Activated T-cell treated with anti-CD3 and anti-CD28 coated beads, Interleukin-2, amount 50 U/mL, for 72 hours (primary cell): Measurements from ENCODE around the gene MEIOSIN. TPM values are rescaled to one million over a fixed set of nuclear protein-coding genes. Genes with fewer than 3 reads are reported as not detected.

Experiments
- ATAC-seq, 2 donors: fragments of 150-1000 bp; cut with Tn5 transposase; replicated peaks in 1 of 2; 2 replicates each; pipeline ENCODE4 v1.10.0; 2021; ENCODE audit warnings: moderate library complexity in 2 of 2, mild to moderate bottlenecking in 1 of 2
- DNase-seq, 2 donors: peaks; one replicate each; pipeline ENCODE4 v3.0.0; 2021 to 2022; ENCODE audit warnings: mixed read lengths in 1 of 2
- H3K27ac Mint-ChIP-seq: one replicate; pipeline ENCODE4 v1.8.0; 2022; ENCODE audit warnings: mild to moderate bottlenecking, moderate library complexity, mixed read lengths
- H3K27me3 Mint-ChIP-seq: one replicate; pipeline ENCODE4 v1.8.0; 2022; ENCODE audit warnings: low read depth, mixed read lengths
- H3K36me3 Mint-ChIP-seq, 2 donors: one replicate each; pipeline ENCODE4 v1.8.0; 2022; ENCODE audit warnings: mixed read lengths in 2 of 2, mild to moderate bottlenecking in 1 of 2; ENCODE audit not compliant: insufficient read depth in 2 of 2
- H3K4me1 Mint-ChIP-seq: one replicate; pipeline ENCODE4 v1.8.0; 2022; ENCODE audit warnings: low read depth, mixed read lengths
- H3K4me3 Mint-ChIP-seq, 2 donors: one replicate each; pipeline ENCODE4 v1.8.0; 2022; ENCODE audit warnings: mild to moderate bottlenecking in 2 of 2, mixed read lengths in 2 of 2, moderate library complexity in 2 of 2
- H3K9me3 Mint-ChIP-seq, 2 donors: one replicate each; pipeline ENCODE4 v1.8.0; 2022; ENCODE audit warnings: mixed read lengths in 2 of 2
- total RNA-seq, 2 donors: library from RNA; stranded (reverse); gene quantifications; one replicate each; pipeline ENCODE4 v1.2.3, GENCODE V29; 2022

Gene MEIOSIN
- total RNA-seq, 2 donors from 2014 or later: 0.09 to 0.19 TPM

- no peak overlapping the region for H3K4me3 Mint-ChIP-seq
- ATAC-seq (no peak), DNase-seq (no peak)
- H3K27me3 Mint-ChIP-seq: peaks cover 4% of the 10 kb centered on the region
- no peaks in the 10 kb centered on the region for H3K36me3 Mint-ChIP-seq
- H3K4me1 Mint-ChIP-seq: no peaks in the 10 kb centered on the region
- H3K9me3 Mint-ChIP-seq: no peaks in the 10 kb centered on the region
- H3K27ac Mint-ChIP-seq: no peak overlapping the region
These were observed 30.6 kb downstream of the MEIOSIN start for GRCh38 chr19:45763691-45764294.

GRCh38 chr19:45764475-45764874 lies 31.2 kb downstream of the MEIOSIN start:
- no peak overlapping the region for H3K4me3 Mint-ChIP-seq
- H3K4me1 Mint-ChIP-seq: peaks cover 1% of the 10 kb centered on the region
- H3K9me3 Mint-ChIP-seq: no peaks in the 10 kb centered on the region
- DNase-seq (no peak), ATAC-seq (no peak)
- H3K27ac Mint-ChIP-seq: no peak overlapping the region
- peaks cover 4% of the 10 kb centered on the region for H3K27me3 Mint-ChIP-seq
- no peaks in the 10 kb centered on the region for H3K36me3 Mint-ChIP-seq

- H3K4me1 Mint-ChIP-seq: peaks cover 5% of the 10 kb centered on the region
- no peak overlapping the region for H3K27ac Mint-ChIP-seq
- ATAC-seq (no peak), DNase-seq (no peak)
- H3K4me3 Mint-ChIP-seq: no peak overlapping the region
- H3K27me3 Mint-ChIP-seq: peaks cover 4% of the 10 kb centered on the region
- no peaks in the 10 kb centered on the region for H3K9me3 Mint-ChIP-seq
- H3K36me3 Mint-ChIP-seq: no peaks in the 10 kb centered on the region
These were observed 31.9 kb downstream of the MEIOSIN start for GRCh38 chr19:45764945-45765701.

GRCh38 chr19:45765702-45766295 lies 32.6 kb downstream of the MEIOSIN start:
- peaks cover 5% of the 10 kb centered on the region for H3K4me1 Mint-ChIP-seq
- no peaks in the 10 kb centered on the region for H3K36me3 Mint-ChIP-seq
- ATAC-seq (no peak), DNase-seq (no peak)
- H3K9me3 Mint-ChIP-seq: no peaks in the 10 kb centered on the region
- peak overlapping the region in 1 of 2 donors; percentile 45 for H3K4me3 Mint-ChIP-seq
- H3K27ac Mint-ChIP-seq: no peak overlapping the region
- peaks cover 4% of the 10 kb centered on the region for H3K27me3 Mint-ChIP-seq

- peaks cover 5% of the 10 kb centered on the region for H3K4me1 Mint-ChIP-seq
- H3K9me3 Mint-ChIP-seq: no peaks in the 10 kb centered on the region
- ATAC-seq: no peak
- H3K4me3 Mint-ChIP-seq: no peak overlapping the region
- peaks cover 4% of the 10 kb centered on the region for H3K27me3 Mint-ChIP-seq
- no peaks in the 10 kb centered on the region for H3K36me3 Mint-ChIP-seq
- no peak for DNase-seq
- H3K27ac Mint-ChIP-seq: no peak overlapping the region
These were observed 33.1 kb downstream of the MEIOSIN start for GRCh38 chr19:45766296-45766868.

- DNase-seq (no peak), ATAC-seq (no peak)
- H3K4me1 Mint-ChIP-seq: peaks cover 5% of the 10 kb centered on the region
- peaks cover 4% of the 10 kb centered on the region for H3K27me3 Mint-ChIP-seq
- no peaks in the 10 kb centered on the region for H3K9me3 Mint-ChIP-seq
- H3K4me3 Mint-ChIP-seq: peak overlapping the region; percentile 58 to 75
- H3K27ac Mint-ChIP-seq: no peak overlapping the region
- no peaks in the 10 kb centered on the region for H3K36me3 Mint-ChIP-seq
These were observed 33.7 kb downstream of the MEIOSIN start for GRCh38 chr19:45766869-45767346.

GRCh38 chr19:45767410-45767880 lies 34.2 kb downstream of the MEIOSIN start:
- Mint-ChIP-seq H3K9me3 (no peaks in the 10 kb centered on the region), H3K4me3 (peak overlapping the region; percentile 58 to 75), H3K4me1 (peaks cover 5% of the 10 kb centered on the region), H3K27me3 (peaks cover 4% of the 10 kb centered on the region), H3K27ac (no peak overlapping the region), H3K36me3 (no peaks in the 10 kb centered on the region)
- ATAC-seq (no peak), DNase-seq (no peak)

GRCh38 chr19:45767881-45768654 lies 34.8 kb downstream of the MEIOSIN start:
- no peaks in the 10 kb centered on the region for H3K9me3 Mint-ChIP-seq
- peaks cover 4% of the 10 kb centered on the region for H3K27me3 Mint-ChIP-seq
- peak overlapping the region; percentile 73 to 75 for H3K4me3 Mint-ChIP-seq
- H3K4me1 Mint-ChIP-seq: peaks cover 5% of the 10 kb centered on the region
- H3K27ac Mint-ChIP-seq: no peak overlapping the region
- ATAC-seq: no peak
- H3K36me3 Mint-ChIP-seq: no peaks in the 10 kb centered on the region
- DNase-seq: peak; percentile 44

GRCh38 chr19:45768655-45768983 lies 35.4 kb downstream of the MEIOSIN start:
- Mint-ChIP-seq H3K36me3 (no peaks in the 10 kb centered on the region), H3K27ac (no peak overlapping the region), H3K4me3 (peak overlapping the region; percentile 92 to 96), H3K27me3 (peaks cover 4% of the 10 kb centered on the region), H3K4me1 (peaks cover 5% of the 10 kb centered on the region), H3K9me3 (no peaks in the 10 kb centered on the region)
- peak; percentile 63 for DNase-seq
- ATAC-seq: no peak

- H3K36me3 Mint-ChIP-seq: no peaks in the 10 kb centered on the region
- no peaks in the 10 kb centered on the region for H3K9me3 Mint-ChIP-seq
These were observed 35.9 kb downstream of the MEIOSIN start, which contains the start of gene SIX5 for GRCh38 chr19:45768984-45769782. SIX5 (minus strand) TSS chr19:45769252; CDS start chr19:45768844, 408 bp downstream.

GRCh38 chr19:45769821-45770191 lies 36.6 kb downstream of the MEIOSIN start:
- peak; percentile 27 to 37 for ATAC-seq
- Mint-ChIP-seq H3K9me3 (no peaks in the 10 kb centered on the region), H3K4me1 (peaks cover 5% of the 10 kb centered on the region), H3K27me3 (peaks cover 4% of the 10 kb centered on the region), H3K36me3 (no peaks in the 10 kb centered on the region), H3K27ac (peak overlapping the region; percentile 44), H3K4me3 (peak overlapping the region; percentile 92 to 96)
- peak; percentile 52 to 60 for DNase-seq

More at GRCh38 chr19:45768984-45769782, 35.9 kb downstream of the MEIOSIN start, which contains the start of gene SIX5:
- H3K27ac Mint-ChIP-seq: peak within 1 kb of the TSS; percentile 44
- H3K4me3 Mint-ChIP-seq: peak within 1 kb of the TSS; percentile 92 to 96
- H3K27me3 Mint-ChIP-seq: peaks cover 4% of the 10 kb centered on the region
- peaks cover 5% of the 10 kb centered on the region for H3K4me1 Mint-ChIP-seq
- DNase-seq (peak; percentile 99 to 100), ATAC-seq (peak; percentile 73 to 74)
